ENCODE data around the gene DAZL. TPM values are rescaled to one million over a fixed set of nuclear protein-coding genes. Genes with fewer than 3 reads are reported as not detected.
A peak's percentile ranks its signal among the peaks of the same experiment; 100 is the strongest.

The DAZL gene
- total RNA-seq, 1 experiment from 2014 or later: 21.2 TPM

- no peak overlapping the region for H3K23ac ChIP-seq (ENCODE audit: insufficient read length, low read depth, low read length)
- H3K18ac ChIP-seq (ENCODE audit: insufficient read length, low read depth, low read length): no peak overlapping the region
- no peak for DNase-seq
- H3K27ac ChIP-seq (ENCODE audit: insufficient read length, low read depth, low read length): no peak overlapping the region
- Mint-ChIP-seq H3K36me3 (ENCODE audit: insufficient read depth in 1 of 3, low read depth in 3 of 3) (peaks cover 0 to 19% (median 0%) of the 10 kb centered on the region in 3 experiments; a peak in 2 of 7 replicates), H3K4me1 (no peaks in the 10 kb centered on the region), H3K9me3 (no peaks in the 10 kb centered on the region; a peak in 1 of 5 replicates), H3K27me3 (ENCODE audit: low read depth) (no peaks in the 10 kb centered on the region), H3K27ac (no peak overlapping the region), H3K4me3 (no peak overlapping the region)
- H3K79me2 ChIP-seq (ENCODE audit: insufficient read depth, low read length): no peaks in the 10 kb centered on the region
- no peak overlapping the region for H2BK120ac ChIP-seq (ENCODE audit: low read depth, low read length, poor library complexity, severe bottlenecking)
- peak; percentile 28; the same call in 1 of the 3 replicates for TF ChIP-seq CTCF (conservative IDR thresholded peaks at IDR 0.05)
- no peak overlapping the region for H2BK5ac ChIP-seq (ENCODE audit: insufficient read length, low read length)
- no peak overlapping the region for H2AFZ ChIP-seq (ENCODE audit: low read length)
- H3K79me1 ChIP-seq (ENCODE audit: insufficient read depth, low read depth, low read length, poor library complexity, severe bottlenecking): no peaks in the 10 kb centered on the region
- H4K91ac ChIP-seq (ENCODE audit: insufficient read length, low read depth, low read length): no peak overlapping the region
- no peak overlapping the region for H3T11ph ChIP-seq (ENCODE audit: low read length)
- no peaks in the 10 kb centered on the region for H3K27me3 ChIP-seq (ENCODE audit: insufficient read depth, low read length)
- H3K4me2 ChIP-seq (ENCODE audit: insufficient read depth, insufficient read length, low read length): no peak overlapping the region
- H3K9me3 ChIP-seq (ENCODE audit: control insufficient read depth, low read depth, low read length): no peaks in the 10 kb centered on the region
- no peaks in the 10 kb centered on the region for H3K23me2 ChIP-seq (ENCODE audit: insufficient read length, low read depth, low read length, poor library complexity, severe bottlenecking)
- H3K4ac ChIP-seq (ENCODE audit: low read depth, low read length): no peak overlapping the region
- no CpG with 5 or more reads among the region's 3 CpGs for WGBS (ENCODE audit: extremely low coverage, insufficient read length, low lambda C conversion rate)
- no peak overlapping the region for H2AK5ac ChIP-seq (ENCODE audit: insufficient read length, low read length)
- no peak overlapping the region for H3K14ac ChIP-seq (ENCODE audit: insufficient read depth, low read length)
- no peak overlapping the region for H2BK15ac ChIP-seq (ENCODE audit: low read depth, low read length)
- H3K9ac ChIP-seq (ENCODE audit: extremely low read depth, insufficient read length, low read length): no peak overlapping the region
- no peak overlapping the region for H4K8ac ChIP-seq (replicated peaks; ENCODE audit: insufficient read length, low read depth, low read length)
- H2BK20ac ChIP-seq (ENCODE audit: low read depth, low read length, poor library complexity, severe bottlenecking): no peak overlapping the region
- no peak overlapping the region for H4K5ac ChIP-seq (ENCODE audit: insufficient read length, low read depth, low read length)
- H3K56ac ChIP-seq (ENCODE audit: insufficient read length, low read depth, low read length): no peak overlapping the region
- no peaks in the 10 kb centered on the region; the same call in 1 of the 2 replicates for H3K4me1 ChIP-seq (ENCODE audit: insufficient read depth, low read length)
- H4K20me1 ChIP-seq (ENCODE audit: control insufficient read depth, insufficient read depth, insufficient read length): no peaks in the 10 kb centered on the region
- no peak overlapping the region for H2BK12ac ChIP-seq (ENCODE audit: insufficient read length, low read depth, low read length)
Observed at GRCh38 chr3:16587047-16587680, 18.1 kb downstream of the DAZL start.

Measured in H9 (cell line).